Calu3 (cell line): Measurements from ENCODE around the gene SLC12A1. TPM values are rescaled to one million over a fixed set of nuclear protein-coding genes. Genes with fewer than 3 reads are reported as not detected.

Experiments used
- BruUV-seq: library from RNA; stranded (reverse); fragments of 400-500 nt; replicated peaks from 2 replicates; lab custom pipeline; 2021; lab: Mats Ljungman, UMichigan
- CTCF ChIA-PET: fragments of 300-600 bp; sonication (Branson Sonifier 250); formaldehyde crosslinking; loops from one replicate; lab custom pipeline; 2022; ENCODE audit warnings: antibody characterized with exemption; lab: Charles Lee
- DNase-seq: peaks from one replicate; pipeline ENCODE4 v3.0.0; 2022
- H3K27ac Mint-ChIP-seq: one replicate; pipeline ENCODE4 v1.8.0; 2022; ENCODE audit warnings: mixed read lengths; ENCODE audit not compliant: unreplicated experiment
- H3K27me3 Mint-ChIP-seq: one replicate; pipeline ENCODE4 v1.8.0; 2022; ENCODE audit warnings: mixed read lengths; ENCODE audit not compliant: unreplicated experiment
- H3K36me3 Mint-ChIP-seq: one replicate; pipeline ENCODE4 v1.8.0; 2022; ENCODE audit warnings: mild to moderate bottlenecking, moderate library complexity, mixed read lengths; ENCODE audit not compliant: insufficient read depth, unreplicated experiment
- H3K4me1 Mint-ChIP-seq: one replicate; pipeline ENCODE4 v1.8.0; 2022; ENCODE audit warnings: mild to moderate bottlenecking, low read depth, mixed read lengths; ENCODE audit not compliant: unreplicated experiment
- H3K4me3 Mint-ChIP-seq: one replicate; pipeline ENCODE4 v1.8.0; 2022; ENCODE audit warnings: mild to moderate bottlenecking, low read depth, moderate library complexity, mixed read lengths; ENCODE audit not compliant: unreplicated experiment
- H3K9me3 Mint-ChIP-seq: one replicate; pipeline ENCODE4 v1.8.0; 2022; ENCODE audit warnings: low read depth, mixed read lengths; ENCODE audit not compliant: unreplicated experiment
- CTCF ChIP-seq: fragments of 200-600 bp; IDR thresholded peaks from one replicate; pipeline ENCODE4 v1.8.0; 2022; ENCODE audit warnings: antibody characterized with exemption; ENCODE audit not compliant: unreplicated experiment
- intact Hi-C: fragments of 100-400 bp; cut with micrococcal nuclease; formaldehyde crosslinking; loops from one replicate; pipeline ENCODE4 v1.10.0; 2022; ENCODE audit not compliant: unreplicated experiment
- total RNA-seq: library from RNA; stranded (reverse); gene quantifications from 2 replicates; pipeline ENCODE4 v1.2.3, GENCODE V29; 2022

SLC12A1 gene
- total RNA-seq, 1 experiment from 2014 or later = not detected

- CTCF ChIA-PET = no interaction called here
- H3K36me3 Mint-ChIP-seq = peaks cover 7% of the 10 kb centered on the region
- intact Hi-C loops = no loop called here
- H3K27ac Mint-ChIP-seq = no peak overlapping the region
- H3K27me3 Mint-ChIP-seq = no peaks in the 10 kb centered on the region
- no peaks in the 10 kb centered on the region for H3K9me3 Mint-ChIP-seq
- DNase-seq = no peak
- BruUV-seq = no TSS peak
- TF ChIP-seq CTCF = no peak
- H3K4me3 Mint-ChIP-seq = no peak overlapping the region
- no peaks in the 10 kb centered on the region for H3K4me1 Mint-ChIP-seq
These were observed 30.0 kb upstream of the SLC12A1 start for GRCh38 chr15:48176112-48176511.

- BruUV-seq = TSS peak; percentile 52
- intact Hi-C loops = no loop called here
- H3K27ac Mint-ChIP-seq = no peak overlapping the region
These were observed 29.1 kb upstream of the SLC12A1 start for GRCh38 chr15:48176957-48177356.

GRCh38 chr15:48177383-48177765 lies 28.7 kb upstream of the SLC12A1 start:
- H3K4me3 Mint-ChIP-seq = peak overlapping the region; percentile 73
- TF ChIP-seq CTCF = no peak
- intact Hi-C loops = no loop called here
- H3K9me3 Mint-ChIP-seq = no peaks in the 10 kb centered on the region
- H3K36me3 Mint-ChIP-seq = peaks cover 7% of the 10 kb centered on the region
- CTCF ChIA-PET = interaction anchor here (0.7 kb wide), 1 partner anchor 987 kb away, joined by 3 read pairs; no protein-coding TSS in a partner anchor
- no peak for DNase-seq
- peak overlapping the region; percentile 68 for H3K27ac Mint-ChIP-seq
- no peaks in the 10 kb centered on the region for H3K27me3 Mint-ChIP-seq
- no TSS peak for BruUV-seq
- no peaks in the 10 kb centered on the region for H3K4me1 Mint-ChIP-seq

More at GRCh38 chr15:48176957-48177356, 29.1 kb upstream of the SLC12A1 start:
- no peak for TF ChIP-seq CTCF
- H3K36me3 Mint-ChIP-seq = peaks cover 7% of the 10 kb centered on the region
- no peaks in the 10 kb centered on the region for H3K4me1 Mint-ChIP-seq
- H3K27me3 Mint-ChIP-seq = no peaks in the 10 kb centered on the region
- peak overlapping the region; percentile 73 for H3K4me3 Mint-ChIP-seq
- CTCF ChIA-PET = interaction anchor here (0.7 kb wide), 1 partner anchor 987 kb away, joined by 3 read pairs; no protein-coding TSS in a partner anchor
- no peak for DNase-seq
- no peaks in the 10 kb centered on the region for H3K9me3 Mint-ChIP-seq

- DNase-seq = peak; percentile 70
- TF ChIP-seq CTCF = no peak
- CTCF ChIA-PET = interaction anchor here (0.6 to 0.7 kb wide), 2 partner anchors 632 to 988 kb away, joined by 3 to 5 read pairs; no protein-coding TSS in a partner anchor
- H3K36me3 Mint-ChIP-seq = peaks cover 7% of the 10 kb centered on the region
- BruUV-seq = no TSS peak
- H3K9me3 Mint-ChIP-seq = no peaks in the 10 kb centered on the region
- H3K27me3 Mint-ChIP-seq = no peaks in the 10 kb centered on the region
- H3K4me1 Mint-ChIP-seq = no peaks in the 10 kb centered on the region
- H3K27ac Mint-ChIP-seq = peak within 1 kb of the TSS; percentile 68
- intact Hi-C loops = no loop called here
- H3K4me3 Mint-ChIP-seq = peak within 1 kb of the TSS; percentile 73
These were observed 28.1 kb upstream of the SLC12A1 start, which contains the start of gene MYEF2 for GRCh38 chr15:48177766-48178647. TSS of gene MYEF2 (minus strand) at chr15:48178295. CDS start at chr15:48178237, 58 bp downstream.
